ENCODE measurements around the gene PCBP3.
"Not testable (repeated sequence)": the region's sequence is repeated elsewhere in the genome, so short reads cannot be mapped to it uniquely, and the experiment has no call there.

The PCBP3 gene

DNA sequence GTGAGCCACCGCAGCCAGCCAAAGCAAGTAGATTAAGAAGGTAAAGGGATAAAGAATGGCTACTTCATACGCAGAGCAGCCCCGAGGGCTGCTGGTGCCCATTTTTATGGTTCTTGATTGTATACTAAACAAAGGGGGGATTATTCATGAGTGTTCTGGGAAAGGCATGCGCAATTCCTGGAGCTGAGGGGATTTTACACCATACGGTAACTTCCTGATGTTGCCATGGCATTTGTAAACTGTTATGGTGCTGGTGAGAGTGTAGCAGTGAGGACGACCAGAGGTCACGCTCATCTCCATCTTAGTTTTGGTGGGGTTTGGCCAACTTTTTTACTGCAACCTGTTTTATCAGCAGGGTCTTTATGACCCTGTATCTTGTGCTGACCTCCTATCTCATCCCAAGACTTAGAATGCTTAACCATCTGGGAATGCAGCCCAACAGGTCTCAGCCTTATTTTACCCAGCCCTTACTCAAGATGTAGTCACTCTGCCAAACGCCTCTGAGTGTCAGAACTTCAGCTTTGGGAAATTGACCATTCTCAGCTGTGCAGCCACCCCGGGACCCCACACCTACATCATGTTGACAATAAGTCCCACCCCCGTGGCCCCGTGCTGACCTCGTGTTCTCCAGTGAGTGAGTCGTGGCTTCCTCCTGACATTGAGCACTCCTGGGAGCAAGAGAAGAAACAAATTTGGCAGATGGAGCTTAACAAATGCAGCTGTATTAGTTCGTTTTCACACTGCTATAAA, 188.6 kb downstream of the PCBP3 start:
- DNase-seq: no peak

DNA sequence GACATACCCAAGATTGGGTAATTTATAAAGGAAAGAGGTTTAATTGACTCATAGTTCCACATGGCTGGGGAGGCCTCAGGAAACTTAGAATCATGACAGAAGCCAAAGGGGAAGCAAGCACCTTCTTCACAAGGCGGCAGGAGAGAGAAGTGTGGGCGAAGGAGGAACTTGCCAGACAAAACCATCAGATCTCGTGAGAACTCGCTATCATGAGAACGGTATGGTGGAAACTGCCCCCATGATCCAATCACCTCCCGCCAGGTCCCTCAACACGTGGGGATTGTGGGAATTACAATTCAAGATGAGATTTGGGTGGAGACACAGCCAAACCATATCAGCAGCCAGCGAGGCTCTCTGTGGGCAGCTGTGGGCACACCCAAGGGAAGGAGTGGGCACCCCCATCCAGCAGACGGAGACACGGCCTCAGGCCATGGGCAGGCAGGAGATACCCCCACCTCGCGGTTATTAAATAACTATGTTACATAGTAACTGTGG, 189.3 kb downstream of the PCBP3 start:
- DNase-seq: not testable (repeated sequence)

DNA sequence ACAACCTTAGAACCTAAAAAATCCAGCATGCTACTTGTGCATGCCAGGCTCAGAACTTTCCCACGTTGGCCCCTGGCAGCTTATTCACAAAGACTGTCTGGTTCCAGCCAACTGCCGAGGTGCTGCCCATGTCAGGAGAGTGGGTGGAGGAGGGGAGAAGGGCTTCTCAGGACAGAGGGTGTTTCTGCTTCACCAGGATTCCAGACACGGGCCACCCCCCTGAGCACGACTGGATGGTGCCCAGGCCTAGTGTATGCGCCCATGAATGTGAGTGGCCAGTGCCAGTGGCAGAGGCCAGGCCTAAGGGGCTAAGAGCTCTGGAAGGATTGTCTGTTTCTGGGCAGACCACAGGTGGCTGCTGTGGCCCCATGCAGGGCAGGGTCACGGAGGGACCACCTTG, 189.9 kb downstream of the PCBP3 start:
- no peak for DNase-seq

DNA sequence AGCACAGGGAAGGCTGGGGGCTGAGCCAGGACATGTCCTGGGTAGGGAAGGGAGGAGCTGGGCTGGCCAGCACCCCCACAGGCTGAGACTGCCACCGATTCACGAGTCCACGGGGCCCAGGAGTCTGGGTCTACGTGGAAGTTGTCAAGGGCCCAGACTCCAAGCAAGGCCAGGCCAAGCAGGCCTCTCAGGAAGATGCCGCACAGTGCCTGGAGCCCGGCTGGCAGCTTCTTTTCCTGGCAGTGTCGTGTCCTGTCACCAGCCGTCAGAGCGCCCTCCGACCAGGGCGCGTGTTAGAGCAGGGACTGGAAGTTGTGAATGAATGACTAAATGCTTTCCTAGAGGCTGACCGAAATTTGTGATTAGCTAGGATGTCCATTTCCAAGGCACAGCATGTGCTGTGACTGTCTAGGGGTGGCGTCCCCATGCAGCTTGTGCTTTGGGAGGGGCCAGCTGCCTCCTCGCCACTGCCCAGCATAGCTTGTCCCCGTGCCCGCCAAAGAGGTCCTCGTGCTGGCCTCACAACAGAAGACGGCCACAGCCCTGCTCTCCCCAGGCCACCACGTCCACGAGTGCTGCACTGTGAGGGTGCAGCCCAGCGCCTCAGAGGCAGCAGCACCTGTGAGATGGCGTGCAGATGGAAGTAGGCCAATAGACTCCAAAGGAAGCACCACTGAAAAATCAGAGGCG, 190.6 kb downstream of the PCBP3 start:
- no peak for DNase-seq

DNA sequence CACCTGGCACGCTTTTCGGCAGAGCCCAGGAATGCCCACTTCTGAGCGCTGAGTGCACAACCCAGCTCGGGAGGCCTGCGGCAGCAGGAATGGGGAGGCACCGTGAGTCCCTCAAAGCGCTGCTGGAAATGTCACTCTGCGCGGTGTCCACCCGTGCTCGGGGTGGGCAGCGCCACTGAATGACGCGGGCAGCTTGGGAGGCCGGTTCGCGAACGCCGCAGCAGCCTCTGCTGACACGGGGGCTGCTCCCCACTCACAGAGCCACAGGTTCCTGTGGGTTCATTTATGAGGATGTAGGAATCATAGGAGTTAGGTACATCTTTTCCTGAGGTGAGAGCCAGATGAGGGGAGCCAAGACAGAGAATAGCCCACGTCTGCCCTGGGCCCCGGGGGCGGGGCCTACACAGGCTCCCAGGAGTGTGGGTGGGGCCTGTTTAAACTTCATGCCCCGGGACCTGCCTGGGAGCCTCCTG, 191.3 kb downstream of the PCBP3 start:
- no peak for DNase-seq

DNA sequence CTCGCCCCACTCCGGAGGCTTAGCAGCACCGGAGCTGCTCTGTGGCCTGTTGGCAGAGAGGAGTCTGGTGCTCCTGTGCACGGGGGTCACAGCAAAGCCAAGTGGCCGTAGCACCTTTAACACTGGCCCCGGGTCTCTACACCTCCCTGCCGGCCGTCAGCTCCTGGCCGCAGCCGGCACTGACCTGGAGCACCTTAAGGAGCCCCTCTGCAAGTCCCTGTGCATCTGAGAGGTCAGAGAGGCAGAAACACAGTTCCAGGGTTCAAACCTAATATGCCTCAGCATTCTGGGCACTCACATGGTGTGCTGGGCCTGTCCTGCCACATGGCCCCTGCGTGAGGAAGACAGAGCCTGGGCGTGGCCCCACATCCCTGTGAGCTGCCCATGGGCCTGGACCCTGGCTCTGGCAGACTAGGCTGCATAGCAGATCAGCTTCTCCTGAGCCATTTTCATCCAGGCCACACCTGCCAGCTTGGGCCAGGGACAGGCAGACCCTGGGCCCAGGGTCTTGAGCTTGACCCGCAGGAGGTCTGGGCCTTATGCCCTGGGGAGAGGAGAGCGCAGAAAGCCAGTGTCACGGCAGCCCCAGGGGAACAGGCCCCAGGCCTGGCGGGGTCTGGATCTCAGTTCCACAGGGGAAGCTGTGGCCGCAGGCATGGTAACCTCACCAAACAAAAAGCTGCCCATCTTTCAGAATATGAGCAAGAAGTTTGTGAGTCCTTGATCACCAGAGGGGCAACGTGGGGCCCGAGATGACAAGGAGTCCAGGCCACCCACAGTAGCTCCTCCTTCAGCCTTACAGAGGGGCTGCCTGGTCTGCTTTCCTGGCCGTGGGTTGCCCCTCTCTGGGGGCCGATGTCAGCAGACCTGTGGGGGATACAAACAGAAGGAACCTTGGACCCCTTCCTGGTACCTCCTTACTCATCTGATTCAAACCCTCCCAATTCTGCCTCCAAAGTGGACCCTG, 192.1 kb downstream of the PCBP3 start:
- no peak for DNase-seq

DNA sequence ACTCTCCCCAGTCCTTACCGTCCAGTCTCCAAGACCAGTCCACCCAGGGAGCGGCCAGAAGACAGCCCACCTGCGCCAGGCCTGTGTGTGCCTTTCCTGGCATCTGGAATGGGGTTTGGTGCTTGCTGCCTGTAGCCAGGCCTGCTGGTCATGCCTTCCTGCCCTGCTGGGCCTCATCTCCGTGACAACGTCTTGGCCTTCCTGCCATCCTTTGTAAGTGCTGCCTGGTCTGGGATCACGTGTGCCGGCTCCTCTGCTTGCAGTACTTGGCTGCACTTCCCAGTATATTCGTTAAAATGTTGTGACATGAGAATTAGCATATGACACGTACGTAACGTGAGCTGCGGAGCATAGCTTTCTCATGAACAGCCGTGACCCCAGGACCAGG, 192.7 kb downstream of the PCBP3 start:
- DNase-seq: no peak

DNA sequence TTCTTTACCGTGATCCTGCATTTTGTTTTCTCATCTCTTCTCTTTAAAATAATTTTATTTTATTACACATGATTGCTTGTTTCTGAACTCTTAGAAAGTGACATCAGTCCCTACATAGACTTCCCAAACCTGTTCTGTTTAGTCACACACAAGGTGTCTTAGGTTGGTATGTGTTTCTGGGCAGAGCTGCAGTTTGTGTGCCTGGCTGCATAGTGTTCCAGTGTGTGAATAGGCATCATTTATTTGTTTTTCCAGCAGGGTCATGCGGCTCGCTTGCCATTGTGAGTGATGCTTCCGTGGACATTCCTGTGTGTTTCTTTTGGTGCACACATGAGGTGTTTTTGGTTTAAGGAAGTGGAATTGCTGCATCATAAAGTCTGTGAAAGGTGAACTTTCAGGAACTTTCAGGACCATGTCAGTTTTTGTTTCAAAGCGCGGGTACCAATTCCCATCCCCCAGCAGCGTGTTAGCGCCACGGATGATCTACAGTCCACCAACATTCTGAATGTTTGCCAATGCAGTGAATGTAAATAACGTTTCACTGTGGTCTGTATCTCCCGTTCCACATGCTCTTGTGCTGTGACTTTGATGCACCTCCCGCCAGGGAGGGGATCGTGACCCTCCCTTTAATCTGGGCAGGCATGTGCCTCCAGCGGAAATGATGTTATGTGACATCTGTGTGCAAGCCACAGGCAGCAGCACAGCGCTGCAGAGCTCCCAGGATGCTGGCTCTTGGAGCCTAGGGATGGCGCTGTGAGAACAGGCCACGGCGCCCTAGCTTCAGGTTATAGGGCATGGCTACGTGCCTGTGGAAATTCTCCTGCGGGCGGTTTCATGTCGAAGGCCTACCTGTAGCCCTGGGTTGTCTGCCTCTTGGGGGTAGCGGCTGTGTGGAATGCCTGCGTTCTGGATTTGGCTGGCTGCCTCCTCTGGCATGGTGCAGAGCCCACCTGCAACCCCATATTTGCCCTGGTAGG, 193.5 kb downstream of the PCBP3 start:
- no peak for DNase-seq

DNA sequence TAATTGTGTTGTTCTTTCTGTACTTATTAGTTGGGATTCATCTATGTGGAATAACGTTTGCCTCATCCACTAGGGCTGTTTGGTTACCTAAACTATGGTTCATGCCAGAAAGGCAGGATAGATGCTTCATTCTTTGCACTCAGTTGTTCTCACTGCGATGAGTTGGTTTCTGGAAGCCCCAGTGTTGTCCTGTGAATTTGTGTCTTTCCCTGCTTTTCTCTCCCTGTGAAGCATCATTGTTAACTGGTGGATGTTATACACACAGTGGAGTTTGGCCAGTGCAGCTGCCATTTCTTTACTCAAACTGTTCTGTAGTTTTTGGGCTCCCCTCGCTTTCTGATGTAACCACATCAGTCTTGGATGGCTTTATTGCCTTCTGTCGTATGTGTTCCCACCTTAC, 194.4 kb downstream of the PCBP3 start:
- DNase-seq: no peak

DNA sequence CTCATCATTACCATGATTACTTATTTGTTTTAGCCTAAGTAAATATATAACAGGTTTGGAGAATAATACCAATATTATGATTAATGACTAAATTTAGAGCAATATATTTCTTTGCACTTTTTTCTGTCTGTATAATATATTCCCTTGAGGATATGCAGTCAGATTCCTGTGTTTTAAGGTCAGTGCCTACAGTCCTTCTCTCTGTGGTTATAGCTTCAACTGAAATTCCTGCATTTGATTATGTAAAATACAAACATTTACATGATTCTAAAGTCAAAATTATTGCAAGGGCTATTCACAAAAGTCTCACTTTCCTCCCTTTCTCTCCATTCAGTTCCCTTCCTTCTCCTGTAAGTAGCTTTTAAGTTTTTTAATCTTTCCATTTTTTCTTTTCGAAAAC, 195.1 kb downstream of the PCBP3 start:
- DNase-seq: no peak

DNA sequence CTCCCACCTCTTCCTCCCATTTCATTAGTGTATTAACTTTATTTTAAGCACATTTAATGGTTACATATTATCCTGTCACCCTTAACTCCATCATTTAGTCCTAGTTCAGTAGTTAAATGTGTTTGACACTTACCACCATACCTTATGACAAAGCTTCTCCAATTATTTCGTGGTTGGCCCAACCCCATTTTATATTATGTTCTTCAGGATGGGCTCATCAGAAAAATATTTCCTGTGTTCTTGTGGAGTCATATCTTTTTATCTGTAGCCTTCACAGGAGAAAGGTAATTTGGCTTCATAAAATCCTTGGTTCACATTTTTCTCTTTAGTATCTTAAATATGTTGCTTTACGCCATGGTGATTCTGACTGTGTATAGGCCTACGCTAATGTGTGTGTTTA, 195.7 kb downstream of the PCBP3 start:
- no peak for DNase-seq

DNA sequence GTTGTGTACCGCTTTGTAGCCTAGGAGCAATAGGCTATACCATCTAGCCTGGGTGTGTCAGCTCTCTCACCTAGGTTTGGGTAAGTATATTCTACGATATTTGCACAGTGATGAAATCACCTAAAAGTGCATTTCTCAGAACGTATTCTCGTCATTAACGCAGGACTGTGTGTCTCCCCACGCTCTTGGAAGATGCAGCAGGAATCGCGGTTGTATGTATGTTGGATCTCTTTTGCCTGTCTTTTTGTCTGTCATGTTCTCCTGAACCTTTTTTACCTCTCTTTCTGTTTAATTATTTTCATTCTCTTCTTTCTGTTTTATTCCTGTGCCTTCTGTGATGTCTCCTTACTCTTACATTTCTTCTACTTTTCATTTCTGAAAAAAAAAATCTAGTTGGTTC, 197.5 kb downstream of the PCBP3 start:
- no peak for DNase-seq

DNA sequence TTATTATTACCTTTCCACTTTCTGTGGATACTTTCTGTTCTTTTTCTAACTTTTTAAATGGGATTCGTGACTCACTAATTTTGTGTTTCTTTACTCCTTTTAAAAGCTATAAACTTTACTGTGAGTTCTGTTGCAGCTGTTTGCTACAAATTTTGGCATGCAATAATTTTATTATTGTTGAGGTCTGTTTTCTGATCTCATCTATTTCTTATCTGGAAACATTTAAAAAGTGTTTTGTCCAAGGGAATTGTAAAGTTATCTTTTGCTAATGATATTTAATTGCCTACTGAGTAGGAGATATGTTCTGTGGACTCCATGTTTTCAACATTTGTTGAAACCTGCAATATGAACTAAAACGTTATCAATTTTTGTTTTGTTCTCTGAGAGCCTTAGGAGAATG, 199.9 kb downstream of the PCBP3 start:
- no peak for DNase-seq

DNA sequence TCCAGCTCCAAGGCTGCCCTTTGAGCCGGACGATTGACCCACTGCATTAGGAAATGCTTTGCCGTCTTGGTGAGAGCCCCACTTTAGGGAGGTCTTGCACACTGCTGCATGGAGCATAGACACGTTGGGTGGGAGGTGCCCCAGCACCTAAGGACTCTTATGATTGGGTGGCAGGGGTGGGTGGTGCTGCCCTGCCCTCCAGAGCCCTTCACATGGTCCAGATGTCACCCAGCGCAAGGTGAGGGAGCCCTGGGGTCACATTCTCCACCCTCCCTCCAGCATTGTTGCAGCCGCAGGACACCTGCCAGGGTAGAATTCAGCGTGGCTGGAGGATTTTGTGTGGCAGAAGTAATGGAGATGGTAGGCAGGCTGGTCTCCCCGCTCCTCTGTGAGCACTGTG, 200.7 kb downstream of the PCBP3 start:
- DNase-seq: no peak

DNA sequence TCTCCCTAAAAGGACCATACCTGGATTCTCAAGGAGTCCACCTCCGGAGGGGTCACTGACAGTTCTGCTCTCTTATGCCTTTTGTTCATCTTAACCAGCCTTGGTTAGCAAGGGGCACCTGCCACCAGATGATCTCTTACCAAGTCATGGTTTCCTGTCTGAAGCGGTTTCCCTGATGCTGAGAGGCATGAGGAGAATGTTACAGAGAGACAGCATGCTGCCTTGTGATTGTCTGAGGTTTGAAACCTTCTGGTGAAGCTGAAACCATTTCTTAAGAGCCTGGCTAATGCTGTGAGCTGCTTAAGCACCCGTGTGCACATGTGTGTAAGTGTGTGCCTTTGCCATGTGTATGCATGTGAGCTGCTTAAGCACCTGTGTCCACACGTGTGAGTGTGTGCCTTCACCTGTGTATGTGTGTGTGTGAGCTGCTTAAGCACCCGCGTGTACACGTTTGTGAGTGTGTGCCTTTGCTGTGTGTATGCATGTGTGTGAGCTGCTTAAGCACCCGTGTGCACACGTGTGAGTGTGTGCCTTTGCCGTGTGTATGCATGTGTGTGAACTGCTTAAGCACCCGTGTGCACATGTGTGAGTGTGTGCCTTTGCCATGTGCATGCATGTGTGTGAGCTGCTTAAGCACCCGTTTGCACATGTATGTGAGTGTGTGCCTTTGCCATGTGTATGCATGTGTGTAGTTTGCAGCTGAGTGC, 201.7 kb downstream of the PCBP3 start:
- DNase-seq: no peak

DNA sequence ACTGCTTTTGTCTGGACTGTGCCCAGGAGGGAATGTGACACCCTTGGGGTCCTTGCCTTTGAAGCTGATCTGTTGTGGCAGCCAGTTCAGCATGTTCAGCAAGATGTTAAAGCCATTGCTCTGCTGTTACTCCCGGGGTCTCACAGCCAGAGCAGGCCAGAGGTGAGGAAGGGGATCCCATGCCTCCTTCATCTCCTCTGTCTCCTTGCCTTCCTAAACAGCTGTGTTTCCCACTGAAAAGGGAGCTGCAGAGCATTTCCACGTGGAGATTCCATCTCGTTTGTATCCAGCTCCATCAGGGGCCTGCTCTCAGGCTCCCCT, 202.2 kb downstream of the PCBP3 start:
- DNase-seq: no peak

DNA sequence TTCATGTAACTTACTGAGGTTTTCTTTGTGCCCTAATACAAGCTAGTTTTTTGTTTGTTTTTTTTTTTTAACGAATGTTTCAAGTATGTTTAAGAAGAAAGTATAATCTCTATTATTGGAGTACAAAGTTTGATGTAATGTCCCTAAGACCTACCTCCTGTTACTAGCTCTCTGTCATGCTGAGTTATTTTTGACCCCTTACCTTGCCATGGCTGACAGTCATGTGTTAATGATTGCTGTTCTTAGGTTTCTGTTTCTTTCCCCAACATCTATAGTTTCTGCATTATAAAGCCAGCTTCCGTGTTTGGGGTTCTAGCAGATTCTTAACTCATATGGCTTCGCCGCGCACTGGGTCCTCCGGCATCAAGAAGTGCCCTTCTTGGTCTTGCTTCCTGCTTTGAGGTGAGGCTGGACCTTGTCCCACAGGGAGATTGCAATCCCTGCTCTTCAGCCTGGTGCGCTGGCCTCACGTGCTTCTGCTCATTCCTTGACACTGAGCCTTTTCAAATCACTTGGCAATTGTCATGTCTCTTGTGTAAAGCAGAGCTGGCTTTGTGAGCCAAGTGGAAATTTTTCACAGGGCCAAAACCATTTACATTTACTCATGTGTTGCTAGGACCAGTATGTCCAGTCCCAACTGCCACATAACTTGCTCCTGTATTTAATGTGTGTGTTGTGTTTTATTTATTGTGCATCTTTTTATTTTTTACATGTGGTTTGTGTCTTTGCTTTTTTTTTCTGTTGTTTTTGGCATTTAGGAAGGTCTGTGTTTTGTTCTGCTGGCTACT, 203.0 kb downstream of the PCBP3 start:
- no peak for DNase-seq

DNA sequence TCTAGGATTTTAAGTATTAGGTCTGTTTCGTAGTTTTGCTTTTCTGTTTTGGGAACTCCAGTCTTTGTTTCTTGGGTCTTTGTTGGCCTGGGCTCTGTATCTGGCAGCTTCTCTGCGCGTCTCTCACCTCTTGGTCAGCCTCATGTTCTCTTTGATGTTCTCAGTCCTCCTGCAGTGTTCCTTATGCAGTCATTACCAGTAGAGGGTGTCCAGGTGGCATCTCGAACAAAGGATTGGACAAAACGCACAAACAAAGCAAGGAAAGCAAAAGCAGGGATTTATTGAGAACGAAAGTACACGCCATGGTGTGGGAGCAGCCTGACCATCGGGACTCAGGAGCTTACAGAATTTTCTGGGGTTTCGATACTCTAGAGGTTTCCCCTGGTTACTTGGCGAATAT, 204.3 kb downstream of the PCBP3 start:
- no peak for DNase-seq

DNA sequence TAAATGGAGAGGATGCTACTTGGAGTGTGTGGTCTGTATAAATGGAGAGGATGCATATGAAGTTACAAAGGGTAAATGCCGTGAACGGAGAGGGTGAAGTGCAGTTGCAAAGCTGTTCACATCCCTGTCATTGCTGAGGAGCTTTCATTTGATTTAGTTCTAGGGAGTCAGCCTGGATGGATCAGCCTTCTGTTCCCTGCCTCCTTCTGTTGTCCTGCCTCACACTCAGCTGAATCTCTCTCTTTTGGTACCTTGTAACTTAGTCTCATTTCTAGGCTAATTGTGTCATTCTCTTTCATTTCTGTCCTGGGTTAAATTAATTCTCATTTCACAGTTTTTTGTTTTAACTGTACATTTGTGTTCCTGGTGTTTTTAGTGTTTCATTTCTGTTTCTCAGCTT, 204.8 kb downstream of the PCBP3 start:
- no peak for DNase-seq

DNA sequence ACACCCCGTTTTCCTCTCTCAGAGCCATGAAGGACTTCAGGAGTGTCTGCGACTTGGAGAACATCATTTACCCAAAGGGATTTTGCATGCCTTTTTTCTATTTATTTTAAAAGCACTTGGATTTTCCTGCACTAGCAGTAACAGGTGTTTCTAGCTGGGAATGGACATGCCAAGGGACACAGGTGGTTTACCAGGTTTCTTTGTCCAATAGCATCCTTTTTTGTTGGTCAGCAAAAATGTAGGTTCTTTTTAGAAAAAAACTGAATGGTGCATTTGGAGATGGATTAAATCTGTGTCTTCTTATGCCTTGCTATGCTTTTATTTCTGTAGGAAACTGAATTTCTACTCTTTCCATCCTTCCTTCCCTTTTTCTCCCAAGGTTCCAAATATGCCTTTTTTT, 205.3 kb downstream of the PCBP3 start:
- DNase-seq: no peak

DNA sequence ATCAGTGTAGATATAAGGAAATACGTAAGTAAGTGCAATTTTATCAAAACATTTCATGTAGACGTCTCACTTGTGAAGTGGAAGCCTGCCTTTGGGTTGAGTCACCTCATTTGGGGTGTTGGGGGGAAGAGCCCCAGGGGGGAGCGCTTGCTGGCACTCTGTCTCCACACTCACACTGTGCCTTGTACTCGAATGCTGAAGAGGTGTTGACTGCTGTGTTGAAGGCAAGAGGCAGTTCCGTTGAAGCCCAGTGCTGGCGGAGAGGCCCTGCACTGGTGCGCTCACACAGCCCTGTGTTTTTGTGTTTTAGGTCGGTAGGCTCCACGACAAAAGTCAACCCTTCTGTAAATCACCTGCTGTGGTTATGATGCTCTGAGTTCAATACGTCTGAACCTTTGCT, 206.1 kb downstream of the PCBP3 start:
- DNase-seq: no peak
